ENCODE measurements around the gene SIAH2.

GRCh38 chr3:150738688-150739087 is 24.3 kb downstream of the SIAH2 start:
- TF ChIP-seq EZH2 (optimal IDR thresholded peaks at IDR 0.05; ENCODE audit: low read depth, low read length): no peak
- TF ChIP-seq CTCF (IDR thresholded peaks at IDR 0.05; ENCODE audit: low read length): no peak

Data from MM.1S (cell line).